Choroid plexus epithelial cell (primary cell): ENCODE measurements around the gene METTL4.

Source experiments
- DNase-seq: peaks from one replicate; pipeline ENCODE4 v3.0.0-alpha.2; 2010; ENCODE audit warnings: low read depth
- H3K4me3 ChIP-seq: 2 replicates; pipeline ENCODE4 v1.5.1; 2011; ENCODE audit warnings: low read depth, mild to moderate bottlenecking, control low read depth, low read length, moderate library complexity
- TF ChIP-seq, protein P1 (sequence below): conservative IDR thresholded peaks from 2 replicates; pipeline ENCODE4 v1.5.1; 2011; ENCODE audit warnings: low read depth, mild to moderate bottlenecking, control low read depth, inconsistent platforms, low read length, moderate library complexity

Gene METTL4

GRCh38 chr18:2512059-2512458 is 59.2 kb downstream of the METTL4 start:
- TF ChIP-seq, protein P1, sequence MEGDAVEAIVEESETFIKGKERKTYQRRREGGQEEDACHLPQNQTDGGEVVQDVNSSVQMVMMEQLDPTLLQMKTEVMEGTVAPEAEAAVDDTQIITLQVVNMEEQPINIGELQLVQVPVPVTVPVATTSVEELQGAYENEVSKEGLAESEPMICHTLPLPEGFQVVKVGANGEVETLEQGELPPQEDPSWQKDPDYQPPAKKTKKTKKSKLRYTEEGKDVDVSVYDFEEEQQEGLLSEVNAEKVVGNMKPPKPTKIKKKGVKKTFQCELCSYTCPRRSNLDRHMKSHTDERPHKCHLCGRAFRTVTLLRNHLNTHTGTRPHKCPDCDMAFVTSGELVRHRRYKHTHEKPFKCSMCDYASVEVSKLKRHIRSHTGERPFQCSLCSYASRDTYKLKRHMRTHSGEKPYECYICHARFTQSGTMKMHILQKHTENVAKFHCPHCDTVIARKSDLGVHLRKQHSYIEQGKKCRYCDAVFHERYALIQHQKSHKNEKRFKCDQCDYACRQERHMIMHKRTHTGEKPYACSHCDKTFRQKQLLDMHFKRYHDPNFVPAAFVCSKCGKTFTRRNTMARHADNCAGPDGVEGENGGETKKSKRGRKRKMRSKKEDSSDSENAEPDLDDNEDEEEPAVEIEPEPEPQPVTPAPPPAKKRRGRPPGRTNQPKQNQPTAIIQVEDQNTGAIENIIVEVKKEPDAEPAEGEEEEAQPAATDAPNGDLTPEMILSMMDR: no peak
- DNase-seq: no peak
- H3K4me3 ChIP-seq: no peak overlapping the region

GRCh38 chr18:2511451-2511850 is 59.9 kb downstream of the METTL4 start:
- no peak overlapping the region for H3K4me3 ChIP-seq
- TF ChIP-seq, protein P1: no peak
- DNase-seq: no peak

GRCh38 chr18:2510416-2510815 is 60.9 kb downstream of the METTL4 start:
- TF ChIP-seq, protein P1: no peak
- no peak overlapping the region for H3K4me3 ChIP-seq
- DNase-seq: no peak

- H3K4me3 ChIP-seq: no peak overlapping the region
- DNase-seq: no peak
- TF ChIP-seq, protein P1: no peak
These were observed 62.6 kb downstream of the METTL4 start for GRCh38 chr18:2508678-2509077.

GRCh38 chr18:2508155-2508554 is 63.1 kb downstream of the METTL4 start:
- no peak overlapping the region for H3K4me3 ChIP-seq
- DNase-seq: no peak
- TF ChIP-seq, protein P1: no peak

DNA sequence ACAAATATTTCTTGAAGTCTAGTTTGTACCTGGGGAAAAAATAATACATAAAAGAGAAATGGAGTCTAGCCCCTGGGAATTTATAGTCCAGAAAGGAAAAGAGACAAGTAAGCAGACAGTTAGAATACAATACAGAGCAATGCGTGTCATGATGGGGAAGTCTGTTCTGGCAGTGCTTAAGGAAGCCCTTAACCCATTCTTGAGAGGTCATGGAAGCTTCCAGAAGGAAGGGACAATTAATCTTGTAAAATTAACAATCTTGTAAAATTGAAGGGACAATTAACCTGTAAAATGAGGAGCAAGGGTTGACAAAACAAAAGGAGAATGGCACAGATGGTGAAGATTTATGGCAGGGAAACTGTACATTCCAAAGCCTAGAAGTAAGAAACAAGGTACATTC is 66.7 kb downstream of the METTL4 start:
- no peak overlapping the region for H3K4me3 ChIP-seq
- TF ChIP-seq, protein P1: no peak
- no peak for DNase-seq

- TF ChIP-seq, protein P1: no peak
- no peak for DNase-seq
- no peak overlapping the region for H3K4me3 ChIP-seq
These were observed 68.4 kb downstream of the METTL4 start for GRCh38 chr18:2502880-2503279.
